Measurements from ENCODE around the gene CES4A. TPM values are rescaled to one million over a fixed set of nuclear protein-coding genes. Genes with fewer than 3 reads are reported as not detected.

The CES4A gene
- total RNA-seq, 1 donor from 2014 or later, result 10.2 TPM

GRCh38 chr16:66946974-66947301 lies 41.5 kb upstream of the CES4A start:
- Mint-ChIP-seq H3K36me3 (ENCODE audit: low read depth) (peaks cover 21% of the 10 kb centered on the region), H3K9me3 (no peaks in the 10 kb centered on the region), H3K27me3 (peaks cover 19% of the 10 kb centered on the region), H3K4me1 (peaks cover 17% of the 10 kb centered on the region), H3K4me3 (peak overlapping the region; percentile 79), H3K27ac (no peak overlapping the region)
- intact Hi-C loops (cut with micrococcal nuclease), result loop anchor here (1.0 to 5.0 kb wide), 2 partner anchors 65 to 208 kb away; partner anchors contain the start of gene PDP2
- POLR2A ChIA-PET, result interaction anchor here (0.6 to 0.7 kb wide), 2 partner anchors 395 to 621 kb away, joined by 3 to 4 read pairs; partner anchors contain the start of gene CKLF
- peak; percentile 51 for TF ChIP-seq CTCF (IDR thresholded peaks at IDR 0.05)
- no peak for DNase-seq
- CTCF ChIA-PET, result no interaction called here
- no peak for ATAC-seq (ENCODE audit: low read depth)

GRCh38 chr16:66947302-66948065 lies 40.9 kb upstream of the CES4A start:
- ATAC-seq (ENCODE audit: low read depth) (peak; percentile 93), DNase-seq (peak; percentile 61)
- Mint-ChIP-seq H3K9me3 (no peaks in the 10 kb centered on the region), H3K4me3 (peak overlapping the region; percentile 79), H3K36me3 (ENCODE audit: low read depth) (peaks cover 15% of the 10 kb centered on the region), H3K4me1 (peaks cover 17% of the 10 kb centered on the region), H3K27ac (peak overlapping the region; percentile 24), H3K27me3 (peaks cover 21% of the 10 kb centered on the region)
- intact Hi-C loops (cut with micrococcal nuclease), result loop anchor here (1.0 to 5.0 kb wide), 2 partner anchors 65 to 208 kb away; partner anchors contain the start of gene PDP2
- TF ChIP-seq CTCF (IDR thresholded peaks at IDR 0.05), result peak; percentile 18
- POLR2A ChIA-PET, result interaction anchor here (0.6 to 0.7 kb wide), 2 partner anchors 395 to 620 kb away, joined by 3 to 4 read pairs; partner anchors contain the start of gene CKLF
- CTCF ChIA-PET, result no interaction called here

GRCh38 chr16:66948134-66948836 lies 40.1 kb upstream of the CES4A start:
- peaks cover 21% of the 10 kb centered on the region for H3K27me3 Mint-ChIP-seq
- peak overlapping the region; percentile 79 for H3K4me3 Mint-ChIP-seq
- no peak for TF ChIP-seq CTCF (IDR thresholded peaks at IDR 0.05)
- CTCF ChIA-PET, result no interaction called here
- no peaks in the 10 kb centered on the region for H3K9me3 Mint-ChIP-seq
- H3K27ac Mint-ChIP-seq, result no peak overlapping the region
- peaks cover 17% of the 10 kb centered on the region for H3K4me1 Mint-ChIP-seq
- intact Hi-C loops (cut with micrococcal nuclease), result loop anchor here (5.0 kb wide), 1 partner anchor 66 kb away; the partner anchor contains the start of gene PDP2
- H3K36me3 Mint-ChIP-seq (ENCODE audit: low read depth), result peaks cover 7% of the 10 kb centered on the region
- DNase-seq (no peak), ATAC-seq (ENCODE audit: low read depth) (peak; percentile 5)
- POLR2A ChIA-PET, result no interaction called here

GRCh38 chr16:66948837-66949225 lies 39.6 kb upstream of the CES4A start:
- H3K27me3 Mint-ChIP-seq, result peaks cover 22% of the 10 kb centered on the region
- POLR2A ChIA-PET, result no interaction called here
- no peaks in the 10 kb centered on the region for H3K9me3 Mint-ChIP-seq
- CTCF ChIA-PET, result interaction anchor here (1.1 kb wide), 1 partner anchor 206 kb away, joined by 4 read pairs; no protein-coding TSS in a partner anchor
- H3K4me1 Mint-ChIP-seq, result peaks cover 17% of the 10 kb centered on the region
- peak overlapping the region; percentile 79 for H3K4me3 Mint-ChIP-seq
- TF ChIP-seq CTCF (IDR thresholded peaks at IDR 0.05), result no peak
- H3K36me3 Mint-ChIP-seq (ENCODE audit: low read depth), result peaks cover 3% of the 10 kb centered on the region
- H3K27ac Mint-ChIP-seq, result no peak overlapping the region
- no peak for ATAC-seq (ENCODE audit: low read depth)
- no peak for DNase-seq
- intact Hi-C loops (cut with micrococcal nuclease), result loop anchor here (5.0 kb wide), 1 partner anchor 67 kb away; the partner anchor contains the start of gene PDP2

GRCh38 chr16:66949472-66949871 lies 38.9 kb upstream of the CES4A start:
- Mint-ChIP-seq H3K27ac (no peak overlapping the region), H3K9me3 (no peaks in the 10 kb centered on the region), H3K36me3 (ENCODE audit: low read depth) (no peaks in the 10 kb centered on the region), H3K4me3 (peak overlapping the region; percentile 42), H3K27me3 (peaks cover 24% of the 10 kb centered on the region), H3K4me1 (peaks cover 17% of the 10 kb centered on the region)
- intact Hi-C loops (cut with micrococcal nuclease), result loop anchor here (5.0 kb wide), 1 partner anchor 67 kb away; the partner anchor contains the start of gene PDP2
- POLR2A ChIA-PET, result interaction anchor here (0.6 kb wide), 1 partner anchor 1797 kb away, joined by 3 read pairs; no protein-coding TSS in a partner anchor
- no peak for ATAC-seq (ENCODE audit: low read depth)
- CTCF ChIA-PET, result interaction anchor here (1.1 kb wide), 1 partner anchor 206 kb away, joined by 4 read pairs; no protein-coding TSS in a partner anchor
- TF ChIP-seq CTCF (IDR thresholded peaks at IDR 0.05), result no peak
- DNase-seq, result no peak
